Stimulated activated CD4-positive, alpha-beta T cell treated with anti-CD3 and anti-CD28 coated beads, TNF-alpha, amount 100 ng/mL, for 24 hours (primary cell): Measurements from ENCODE around the gene CRNKL1.
A peak's percentile ranks its signal among the peaks of the same experiment; 100 is the strongest.

Experiments used
- DNase-seq, 3 experiments: peaks; one replicate each; pipeline ENCODE4 v3.0.0-alpha.2; 2020; ENCODE audit warnings: low read depth in 3 of 3

The CRNKL1 gene

GRCh38 chr20:20063941-20064702 lies 11.9 kb upstream of the CRNKL1 start:
- DNase-seq: no peak

DNA sequence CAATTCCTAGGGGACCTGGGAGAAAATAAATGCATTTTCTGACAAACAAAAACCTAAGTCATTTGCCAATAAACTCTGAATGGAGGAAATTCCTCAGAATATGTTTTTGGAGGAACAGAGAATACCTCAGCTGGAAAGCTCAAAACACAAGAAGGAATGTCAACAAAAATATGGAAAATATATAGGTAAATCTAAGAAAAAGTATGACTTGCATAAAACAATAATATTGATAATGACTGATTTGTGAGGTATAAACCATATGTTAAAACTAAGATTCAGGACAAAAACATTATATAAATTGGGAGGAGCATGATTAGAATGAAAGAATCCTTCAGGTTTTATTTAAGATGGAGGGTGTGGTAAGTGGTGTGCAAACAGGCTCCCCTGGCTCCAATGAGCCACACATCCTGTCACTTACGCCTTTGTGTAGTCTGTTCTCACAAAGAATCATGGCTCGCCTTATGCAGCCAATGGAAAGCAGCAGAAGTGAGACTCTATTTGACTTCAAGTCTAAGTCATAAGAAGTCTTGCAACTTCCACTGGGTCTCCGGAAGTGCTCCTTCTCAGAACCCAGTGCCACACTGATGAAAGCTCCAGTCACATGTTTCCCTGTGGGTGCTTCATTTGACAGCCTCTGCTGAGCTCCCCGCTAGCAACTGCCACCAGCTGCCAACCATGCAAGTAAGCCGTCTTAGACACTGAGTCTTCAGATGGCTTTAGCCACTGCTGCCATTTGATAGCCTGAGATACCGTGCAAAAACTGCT lies 8.2 kb upstream of the CRNKL1 start:
- no peak for DNase-seq

DNA sequence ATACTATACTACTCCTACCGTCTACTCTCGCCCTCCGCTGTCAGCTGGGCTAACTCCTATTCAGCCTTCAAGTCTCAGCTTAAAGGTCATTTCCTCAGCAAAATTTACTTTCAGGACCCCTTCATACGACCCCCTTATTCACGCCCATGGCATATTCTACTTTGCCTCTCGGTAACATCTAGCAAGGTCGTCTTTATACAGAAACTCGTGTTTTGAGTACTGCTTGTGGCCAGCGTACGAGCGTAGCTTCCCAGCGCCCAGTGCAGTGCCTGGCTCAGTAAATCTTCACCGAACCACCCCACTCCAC lies 546 bp downstream of the CRNKL1 start:
- no peak for DNase-seq

DNA sequence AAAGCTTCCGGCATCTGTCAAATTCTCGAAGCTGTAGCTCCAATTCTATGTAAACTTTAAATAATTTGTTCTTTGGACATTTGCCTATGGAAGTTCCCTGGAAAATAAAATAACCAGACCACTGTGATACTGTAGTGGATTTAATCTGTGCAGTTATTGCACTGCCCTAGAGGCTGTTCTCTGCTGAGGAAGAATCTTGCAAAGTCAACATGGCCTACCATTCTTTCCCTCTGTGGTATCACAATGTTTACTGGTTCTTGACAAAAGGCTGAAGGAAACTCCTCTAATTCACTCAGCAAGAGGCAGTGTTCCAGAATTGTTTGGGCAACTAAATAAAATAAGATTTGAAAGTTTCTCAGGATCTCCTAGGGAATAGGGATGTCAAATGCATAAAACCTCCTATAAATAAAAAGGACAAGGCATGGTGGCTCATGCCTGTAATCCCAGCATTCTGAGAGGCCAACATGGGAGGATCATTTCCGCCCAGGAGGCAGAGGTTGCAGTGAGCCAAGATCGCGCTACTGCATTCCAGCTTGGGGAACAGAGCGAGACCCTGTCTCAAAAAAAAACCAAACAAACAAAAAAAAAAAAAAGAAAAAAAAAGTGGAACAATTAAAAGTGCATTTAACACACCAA lies 12.4 kb downstream of the CRNKL1 start:
- no peak for DNase-seq

GRCh38 chr20:20038586-20038985 lies 13.7 kb downstream of the CRNKL1 start:
- no peak for DNase-seq

- DNase-seq: no peak
These were observed 14.3 kb downstream of the CRNKL1 start for GRCh38 chr20:20037960-20038359.

DNA sequence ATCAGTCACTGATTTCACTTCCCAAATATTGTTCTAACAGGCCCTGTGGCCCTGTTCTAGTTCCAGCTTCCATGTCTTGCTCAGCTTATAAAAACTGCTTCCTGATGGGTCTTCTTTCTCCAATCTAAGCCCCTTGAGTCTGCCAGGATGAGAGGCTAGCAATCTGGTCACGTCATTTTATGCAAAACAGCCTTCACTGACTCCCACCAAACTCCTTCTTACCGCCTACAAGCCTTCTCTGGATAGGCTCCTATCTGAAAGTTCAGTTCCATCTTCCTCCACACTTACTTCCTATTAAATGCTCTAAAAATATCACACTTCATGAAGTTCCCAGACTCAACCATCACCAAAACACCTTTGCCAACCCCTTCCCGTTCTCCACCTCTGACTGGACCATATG lies 15.5 kb downstream of the CRNKL1 start:
- DNase-seq: no peak

DNA sequence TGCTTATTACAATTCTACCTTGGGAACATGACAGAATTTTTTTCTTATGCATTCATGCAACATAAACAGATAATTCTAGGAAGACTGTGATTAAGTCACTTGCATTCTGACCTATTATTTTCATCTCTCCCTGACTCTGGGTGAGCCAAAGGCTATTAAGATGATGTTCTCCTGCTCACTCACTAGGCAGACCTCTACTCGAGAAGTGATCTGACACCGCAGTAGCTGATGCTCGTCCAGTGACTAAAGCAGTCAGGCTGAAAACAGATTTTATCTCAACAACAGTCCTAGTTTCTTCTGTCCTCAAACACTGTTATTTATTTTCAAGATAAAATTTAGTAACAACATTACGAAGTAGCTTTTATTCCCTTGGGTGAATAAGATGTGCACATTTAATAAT lies 17.8 kb downstream of the CRNKL1 start:
- no peak for DNase-seq

- no peak for DNase-seq
These were observed 20.5 kb downstream of the CRNKL1 start for GRCh38 chr20:20031790-20032189.

DNA sequence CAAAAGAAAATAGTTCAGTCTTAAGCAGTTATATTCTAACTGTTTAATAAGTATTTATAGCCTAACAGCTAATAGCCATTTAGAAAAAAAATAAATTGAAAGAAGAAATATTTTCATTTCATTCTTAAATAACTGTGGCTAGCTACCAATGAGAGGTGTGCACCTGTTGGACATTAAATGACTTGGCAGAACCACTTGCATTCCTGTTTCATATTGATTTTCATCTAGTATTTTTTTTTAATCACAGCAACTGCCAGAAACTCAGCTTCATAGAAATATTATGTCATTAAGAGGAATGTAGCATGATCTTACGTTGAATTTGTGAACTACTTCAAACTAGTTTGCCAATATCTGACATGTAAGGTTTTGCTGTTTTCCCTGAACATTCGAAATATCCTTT lies 25.0 kb downstream of the CRNKL1 start:
- no peak for DNase-seq

- no peak for DNase-seq
These were observed 27.3 kb downstream of the CRNKL1 start for GRCh38 chr20:20024942-20025341.

GRCh38 chr20:20023395-20023794 lies 28.9 kb downstream of the CRNKL1 start:
- DNase-seq: no peak

- DNase-seq: no peak
These were observed 29.8 kb downstream of the CRNKL1 start for GRCh38 chr20:20022498-20022897.

DNA sequence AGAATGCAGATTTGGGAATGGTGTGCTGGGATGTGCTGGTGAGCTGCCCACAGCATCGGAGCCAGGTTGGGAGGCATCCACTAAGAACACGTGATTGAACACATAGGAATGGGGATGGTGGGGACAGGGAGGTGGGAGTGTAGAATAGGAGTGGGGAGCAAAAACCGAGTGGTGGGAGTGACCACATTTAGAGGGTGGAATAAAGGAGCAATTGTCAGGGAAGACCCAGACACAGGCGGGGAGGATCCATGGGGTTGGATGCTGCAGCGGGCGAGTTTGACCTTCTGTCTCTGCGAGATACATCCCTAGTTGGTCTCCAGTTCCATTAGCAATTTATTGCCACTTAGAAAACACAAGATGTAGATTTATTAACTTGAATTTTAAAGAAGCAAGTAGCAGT lies 30.4 kb downstream of the CRNKL1 start:
- no peak for DNase-seq

GRCh38 chr20:20020908-20021307 lies 31.4 kb downstream of the CRNKL1 start:
- DNase-seq: no peak

- no peak for DNase-seq
These were observed 33.1 kb downstream of the CRNKL1 start for GRCh38 chr20:20019123-20019522.

DNA sequence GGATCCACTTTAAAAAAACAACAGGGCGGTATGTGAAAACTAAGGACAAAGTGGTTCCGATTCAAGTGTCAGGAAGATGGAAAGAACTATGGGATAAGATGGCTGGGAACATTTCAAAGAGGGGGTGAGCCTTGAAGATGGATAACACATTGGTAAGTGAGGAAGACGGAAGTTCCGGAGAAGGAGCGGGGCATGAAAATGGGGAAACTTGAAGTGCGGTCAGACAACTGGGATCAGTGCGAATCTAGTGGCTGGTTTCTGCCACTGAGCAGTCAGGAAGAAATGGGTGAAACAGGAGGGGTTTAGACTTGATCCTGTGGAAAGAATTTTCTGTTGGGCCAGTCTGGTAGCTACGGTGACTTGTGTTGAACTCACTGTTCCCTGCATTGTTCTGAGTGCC lies 33.9 kb downstream of the CRNKL1 start:
- DNase-seq: no peak

GRCh38 chr20:20017844-20018185 lies 34.5 kb downstream of the CRNKL1 start:
- DNase-seq: no peak

GRCh38 chr20:20017001-20017843 lies 35.0 kb downstream of the CRNKL1 start, which contains the start of gene NAA20:
Gene NAA20, plus strand, starts transcription at chr20:20017362. Its CDS starts 35 bp downstream, at chr20:20017397.
- peak; percentile 82 to 92 (median 86) for DNase-seq

GRCh38 chr20:20014659-20015058 lies 37.6 kb downstream of the CRNKL1 start:
- DNase-seq: no peak

GRCh38 chr20:20012541-20012940 lies 39.7 kb downstream of the CRNKL1 start:
- no peak for DNase-seq
